Skin epidermis (tissue), 12 donors: Measurements from ENCODE around the gene PON1.

ENCODE experiments used
- H3K27ac ChIP-seq, 21 experiments: fragments of 200-600 bp; sonication (generic) in 11 of 21; one replicate each; pipeline ENCODE4 v1.5.0; 2020; ENCODE audit warnings: mild to moderate bottlenecking in 3 of 21, inconsistent platforms in 2 of 21, moderate library complexity in 2 of 21
- H3K4me3 ChIP-seq, 7 experiments: fragments of 200-600 bp; sonication (generic) in 2 of 7; one replicate each; pipeline ENCODE4 v1.5.0; 2020; ENCODE audit warnings: inconsistent platforms in 2 of 7, mild to moderate bottlenecking in 2 of 7, moderate library complexity in 1 of 7

PON1 gene

GRCh38 chr7:95324431-95324830 lies at the start of gene PON1:
PON1 (minus strand) TSS chr7:95324532; CDS start chr7:95324475, 57 bp downstream.
- H3K27ac ChIP-seq = no peak within 1 kb of the TSS
- H3K4me3 ChIP-seq = no peak within 1 kb of the TSS

DNA sequence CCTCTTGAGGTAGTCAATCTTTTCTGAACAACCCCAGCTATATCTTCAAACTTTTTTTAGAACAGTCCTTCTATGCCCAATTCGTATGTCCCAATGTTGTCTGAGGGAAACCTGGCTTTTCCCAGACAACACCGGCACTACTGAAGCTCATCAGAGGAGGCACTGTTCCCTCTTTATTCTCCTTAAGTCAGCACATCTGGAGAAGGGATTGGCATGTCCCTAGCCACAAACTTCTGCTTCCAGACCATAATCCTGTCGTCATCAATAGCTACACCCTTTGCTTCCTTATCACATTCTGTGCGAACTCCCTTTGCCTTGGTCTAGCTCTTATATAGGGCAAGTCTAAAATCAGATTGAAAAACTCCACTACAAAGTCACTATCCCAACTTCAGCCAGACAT lies 49.0 kb upstream of the PON1 start:
- no peak overlapping the region for H3K4me3 ChIP-seq

DNA sequence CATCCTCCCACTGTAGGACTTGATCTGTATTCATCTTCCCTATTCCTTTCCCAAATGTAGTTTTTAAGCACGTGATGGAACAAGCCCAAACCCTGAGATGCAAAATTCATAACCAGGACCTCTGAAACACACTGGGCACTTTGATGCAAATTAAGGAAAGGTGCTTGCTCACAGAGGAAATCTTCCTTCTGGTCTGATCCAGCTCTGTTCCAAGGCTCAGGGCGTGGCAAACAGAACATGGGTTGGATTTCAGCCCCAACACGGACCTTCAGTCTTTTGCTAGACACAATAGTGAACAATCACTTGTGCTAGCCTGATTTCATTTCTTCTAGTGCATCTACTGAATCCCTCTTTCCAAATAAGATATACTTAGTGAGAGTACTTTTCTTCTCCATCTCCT lies 43.9 kb upstream of the PON1 start:
- Histone ChIP-seq H3K4me3 (no peak overlapping the region), H3K27ac (peak overlapping the region in 8 of 21 experiments; percentile 17 to 46 (median 32))

More for the DNA sequence above, 49.0 kb upstream of the PON1 start:
- no peak overlapping the region for H3K27ac ChIP-seq

GRCh38 chr7:95367606-95368005 lies 43.3 kb upstream of the PON1 start:
- Histone ChIP-seq H3K4me3 (no peak overlapping the region), H3K27ac (peak overlapping the region in 6 of 21 experiments; percentile 15 to 46 (median 30))

GRCh38 chr7:95365151-95365550 lies 40.8 kb upstream of the PON1 start:
- Histone ChIP-seq H3K4me3 (no peak overlapping the region), H3K27ac (no peak overlapping the region)

GRCh38 chr7:95357623-95358022 lies 33.3 kb upstream of the PON1 start:
- no peak overlapping the region for H3K4me3 ChIP-seq
- H3K27ac ChIP-seq = no peak overlapping the region

DNA sequence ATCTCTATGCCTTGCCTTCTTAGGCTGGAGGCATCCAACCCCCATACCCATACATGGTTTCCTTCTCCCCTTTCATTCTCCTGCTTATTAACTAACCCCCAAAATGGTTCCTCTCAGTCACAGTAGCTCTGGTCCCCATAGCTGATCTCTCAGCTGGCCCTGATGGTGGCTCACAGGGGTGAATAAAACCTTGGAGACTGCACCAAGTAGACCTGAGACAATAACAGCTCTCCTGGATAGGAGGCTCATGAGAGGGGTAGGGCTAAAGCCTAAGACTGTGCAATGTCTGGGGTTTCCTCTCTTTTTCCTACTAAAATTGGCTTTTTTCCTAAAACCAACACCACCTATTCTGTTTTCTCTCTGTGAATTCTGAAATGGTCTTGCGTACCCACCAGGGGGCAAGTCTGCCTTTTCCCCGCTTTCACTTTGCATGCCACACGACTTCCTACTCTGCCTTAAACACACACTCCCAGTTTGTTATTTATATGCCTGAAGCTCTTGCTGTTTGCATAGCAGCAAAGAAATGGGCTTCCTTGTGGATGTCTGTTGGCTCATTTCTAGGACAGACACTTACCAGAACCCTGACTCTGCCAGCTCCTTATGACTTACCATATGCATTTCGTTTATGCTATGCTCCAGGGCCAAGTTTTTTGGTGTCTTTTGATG lies 18.4 kb upstream of the PON1 start:
- H3K4me3 ChIP-seq = no peak overlapping the region
- no peak overlapping the region for H3K27ac ChIP-seq

DNA sequence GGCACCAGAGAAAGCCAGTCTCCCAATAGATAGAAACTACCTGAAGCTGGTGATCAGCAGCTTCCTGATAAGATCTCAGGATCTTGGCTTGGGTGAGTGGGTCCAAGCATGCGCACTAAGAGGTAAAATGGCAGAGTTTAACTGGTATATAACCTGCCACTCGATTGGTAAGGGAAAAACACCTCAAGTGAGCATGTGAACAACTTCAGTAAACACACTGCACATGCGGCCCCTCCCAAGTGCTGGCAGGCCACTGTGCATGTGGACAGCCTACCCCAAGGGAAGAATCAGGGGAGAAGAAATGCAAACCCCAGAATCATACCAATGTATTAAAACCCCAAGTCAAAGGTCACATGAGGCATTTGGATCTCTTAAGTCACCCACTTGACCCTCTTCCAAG lies 17.7 kb upstream of the PON1 start:
- no peak overlapping the region for H3K4me3 ChIP-seq
- no peak overlapping the region for H3K27ac ChIP-seq

- Histone ChIP-seq H3K27ac (no peak overlapping the region), H3K4me3 (no peak overlapping the region)
These were observed 16.2 kb upstream of the PON1 start for GRCh38 chr7:95340491-95340890.

- H3K4me3 ChIP-seq = no peak overlapping the region
- H3K27ac ChIP-seq = no peak overlapping the region
These were observed 14.5 kb upstream of the PON1 start for GRCh38 chr7:95338832-95339231.

- Histone ChIP-seq H3K27ac (peak overlapping the region in 1 of 21 experiments; percentile 34), H3K4me3 (no peak overlapping the region)
These were observed 10.8 kb upstream of the PON1 start for GRCh38 chr7:95335093-95335492.

- peak overlapping the region in 1 of 21 experiments; percentile 46 for H3K27ac ChIP-seq
These were observed 10.1 kb upstream of the PON1 start for GRCh38 chr7:95334447-95334846.

GRCh38 chr7:95330961-95331337 lies 6.6 kb upstream of the PON1 start:
- Histone ChIP-seq H3K27ac (peak overlapping the region in 4 of 21 experiments; percentile 9 to 39 (median 21)), H3K4me3 (peak overlapping the region in 2 of 7 experiments; percentile 14 to 21)

More at GRCh38 chr7:95334447-95334846, 10.1 kb upstream of the PON1 start:
- no peak overlapping the region for H3K4me3 ChIP-seq

GRCh38 chr7:95330204-95330960 lies 6.0 kb upstream of the PON1 start:
- Histone ChIP-seq H3K27ac (peak overlapping the region in 4 of 21 experiments; percentile 9 to 39 (median 21)), H3K4me3 (peak overlapping the region in 4 of 7 experiments; percentile 6 to 21 (median 15))

DNA sequence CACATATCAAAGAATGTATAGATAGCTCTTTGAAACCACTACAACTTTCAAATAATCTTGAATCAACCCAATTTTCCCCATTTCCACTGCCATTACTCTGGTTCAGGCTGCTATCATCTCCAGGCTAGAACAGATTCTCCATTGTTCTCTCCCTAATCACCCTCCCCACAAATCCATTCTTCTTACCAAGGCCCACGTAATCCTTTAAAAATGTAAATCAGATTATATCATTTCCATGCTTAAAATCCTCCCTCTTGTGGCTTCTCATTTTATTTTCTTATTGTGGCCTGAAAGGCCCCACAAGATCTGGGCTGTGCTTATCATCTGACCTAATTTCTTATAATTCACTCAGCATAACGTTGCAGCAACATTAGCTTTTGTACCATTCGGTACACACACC lies 3.0 kb upstream of the PON1 start:
- Histone ChIP-seq H3K27ac (no peak overlapping the region), H3K4me3 (no peak overlapping the region)

GRCh38 chr7:95323410-95324129 lies 762 bp downstream of the PON1 start:
- H3K4me3 ChIP-seq = no peak overlapping the region
- H3K27ac ChIP-seq = no peak overlapping the region

DNA sequence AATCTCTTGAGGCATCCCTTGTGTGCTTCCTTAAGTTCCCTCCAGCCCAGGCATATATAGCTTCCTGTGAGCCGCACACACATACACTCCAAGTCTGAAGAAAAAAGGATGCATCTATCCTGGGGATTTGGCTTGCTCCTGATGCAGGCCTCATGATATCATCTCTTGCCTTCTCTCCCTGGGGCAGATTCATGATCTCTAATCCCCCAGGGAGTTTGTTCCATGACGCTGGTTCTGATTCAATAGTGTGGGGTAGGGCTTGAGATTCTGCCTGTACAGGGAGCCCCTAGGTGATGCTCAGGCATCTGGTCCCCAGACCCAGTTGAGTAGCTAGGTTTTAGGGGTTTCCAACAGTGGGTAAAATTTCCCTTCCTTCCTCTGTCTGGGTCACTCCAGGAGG lies 1.5 kb downstream of the PON1 start:
- Histone ChIP-seq H3K4me3 (no peak overlapping the region), H3K27ac (no peak overlapping the region)

DNA sequence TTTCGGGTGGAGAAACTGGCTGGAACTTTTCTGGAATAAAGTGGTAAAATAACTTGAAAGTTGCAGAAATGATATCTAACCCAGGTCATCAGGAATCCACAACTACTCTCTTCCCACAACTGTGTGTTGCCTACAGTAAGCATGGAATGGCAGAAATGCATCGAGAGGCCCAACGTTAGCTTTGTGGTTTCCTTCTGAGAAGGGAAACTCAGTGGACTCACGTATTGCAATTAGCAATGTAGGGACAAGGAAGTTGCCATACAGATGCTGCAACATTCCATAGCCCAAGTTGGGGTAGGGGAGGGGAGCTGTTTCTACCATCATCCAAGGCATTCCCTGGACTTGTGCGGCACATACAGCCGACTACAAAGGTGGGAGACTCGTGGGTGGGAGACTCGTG lies 1.9 kb downstream of the PON1 start:
- H3K27ac ChIP-seq = no peak overlapping the region

DNA sequence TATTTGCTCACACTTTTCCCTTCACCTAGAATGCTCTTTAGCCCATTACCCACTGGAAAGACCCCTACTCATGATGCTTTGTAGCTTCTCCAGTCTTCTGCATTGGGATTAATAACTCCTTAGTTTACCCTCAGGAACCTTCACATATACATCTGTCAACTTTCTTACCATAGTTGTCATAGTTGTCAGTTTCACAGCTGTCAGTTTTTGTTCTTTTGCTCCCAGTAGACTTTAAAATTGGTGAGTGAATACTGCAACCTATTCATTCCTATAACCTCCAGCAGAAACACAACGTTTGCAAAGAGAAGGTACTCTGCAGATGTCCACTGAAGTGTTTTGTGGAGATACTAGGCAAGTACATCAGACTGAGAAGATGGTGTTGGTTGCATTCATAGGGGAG lies 2.6 kb downstream of the PON1 start:
- H3K4me3 ChIP-seq = no peak overlapping the region

More for the DNA sequence above, 1.9 kb downstream of the PON1 start:
- H3K4me3 ChIP-seq = no peak overlapping the region

GRCh38 chr7:95320651-95321050 lies 3.7 kb downstream of the PON1 start:
- H3K27ac ChIP-seq = no peak overlapping the region
- no peak overlapping the region for H3K4me3 ChIP-seq

More for the DNA sequence above, 2.6 kb downstream of the PON1 start:
- no peak overlapping the region for H3K27ac ChIP-seq
